Activated T-helper 1 cell treated with anti-CD3 and anti-CD28 coated beads, Interleukin-12 subunit alpha, Interleukin-12 subunit beta, Interleukin-2, Interleukin-4 antibody, amounts not matched to agents 30 ng/mL and 10 ng/mL and 1 ng/mL, durations not matched to agents 14 hours and 24 hours and 36 hours (primary cell): ENCODE results near the gene ITPRIP. TPM values are rescaled to one million over a fixed set of nuclear protein-coding genes. Genes with fewer than 3 reads are reported as not detected.

Experiments
- DNase-seq: peaks from one replicate; pipeline ENCODE4 v3.0.0; 2021; ENCODE audit warnings: low spot score
- H3K27ac Mint-ChIP-seq: one replicate; pipeline ENCODE4 v1.8.0; 2021; ENCODE audit warnings: mild to moderate bottlenecking, mixed read lengths
- H3K27me3 Mint-ChIP-seq: one replicate; pipeline ENCODE4 v1.8.0; 2022; ENCODE audit warnings: mild to moderate bottlenecking, moderate library complexity, mixed read lengths; ENCODE audit not compliant: insufficient read depth
- H3K36me3 Mint-ChIP-seq: one replicate; pipeline ENCODE4 v1.8.0; 2021; ENCODE audit warnings: low read depth, mixed read lengths
- H3K4me1 Mint-ChIP-seq: one replicate; pipeline ENCODE4 v1.8.0; 2021; ENCODE audit warnings: low read depth, mixed read lengths
- H3K4me3 Mint-ChIP-seq: one replicate; pipeline ENCODE4 v1.8.0; 2021; ENCODE audit warnings: mild to moderate bottlenecking, moderate library complexity, mixed read lengths
- H3K9me3 Mint-ChIP-seq: one replicate; pipeline ENCODE4 v1.8.0; 2021; ENCODE audit warnings: mixed read lengths
- intact Hi-C: fragments of 100-400 bp; cut with micrococcal nuclease; formaldehyde crosslinking; loops from one replicate; pipeline ENCODE4 v1.15.1; 2024
- total RNA-seq: library from RNA; stranded (reverse); gene quantifications from 2 replicates; pipeline ENCODE4 v1.2.3, GENCODE V29; 2022

ITPRIP gene
- total RNA-seq, 1 donor from 2014 or later = 18.1 TPM

GRCh38 chr10:104273899-104274575 is 64.2 kb downstream of the ITPRIP start:
- Mint-ChIP-seq H3K36me3 (peaks cover 1% of the 10 kb centered on the region), H3K27ac (no peak overlapping the region), H3K27me3 (peaks cover 21% of the 10 kb centered on the region), H3K4me3 (no peak overlapping the region), H3K4me1 (peaks cover 5% of the 10 kb centered on the region), H3K9me3 (no peaks in the 10 kb centered on the region)
- intact Hi-C loops = loop anchor here (1.0 kb wide), 1 partner anchor 76 kb away; no protein-coding TSS in a partner anchor
- DNase-seq = no peak

DNA sequence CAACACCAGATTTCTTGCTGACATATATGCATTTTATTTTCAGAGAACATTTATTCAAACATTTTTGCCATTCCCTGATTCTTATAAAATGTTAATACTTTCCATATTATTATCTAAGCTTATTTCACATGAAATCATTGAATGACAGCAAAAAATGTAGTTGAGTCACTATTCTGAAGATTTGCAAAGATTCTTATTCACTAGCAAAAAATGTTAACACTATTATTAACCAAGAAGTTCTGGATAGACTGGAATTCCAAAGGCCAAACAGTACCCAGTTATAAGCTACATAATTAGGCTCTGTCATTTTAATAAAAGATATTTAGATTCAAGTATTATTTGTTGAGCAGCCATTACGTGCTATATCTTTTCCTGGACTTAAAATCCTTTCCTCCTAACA is 65.0 kb downstream of the ITPRIP start:
- intact Hi-C loops = no loop called here
- Mint-ChIP-seq H3K4me3 (no peak overlapping the region), H3K27ac (no peak overlapping the region), H3K27me3 (peaks cover 17% of the 10 kb centered on the region), H3K4me1 (peaks cover 6% of the 10 kb centered on the region), H3K9me3 (no peaks in the 10 kb centered on the region), H3K36me3 (peaks cover 2% of the 10 kb centered on the region)
- no peak for DNase-seq

GRCh38 chr10:104268713-104269645 is 69.3 kb downstream of the ITPRIP start, which contains the start of gene GSTO2:
TSS of gene GSTO2 (plus strand) at chr10:104269184. CDS start at chr10:104274916, 5,732 bp downstream.
- Mint-ChIP-seq H3K27me3 (peaks cover 4% of the 10 kb centered on the region), H3K4me3 (peak within 1 kb of the TSS; percentile 92), H3K36me3 (peaks cover 37% of the 10 kb centered on the region), H3K9me3 (no peaks in the 10 kb centered on the region), H3K4me1 (peaks cover 45% of the 10 kb centered on the region), H3K27ac (peak within 1 kb of the TSS; percentile 96)
- peak; percentile 98 for DNase-seq
- intact Hi-C loops = loop anchor here (1.0 to 2.0 kb wide), 8 partner anchors 9 to 358 kb away; partner anchors contain the start of genes CFAP43, CFAP58 and ITPRIP

GRCh38 chr10:104268405-104268712 is 69.9 kb downstream of the ITPRIP start:
- Mint-ChIP-seq H3K36me3 (peaks cover 40% of the 10 kb centered on the region), H3K27ac (peak overlapping the region; percentile 96), H3K4me3 (peak overlapping the region; percentile 92), H3K27me3 (peaks cover 4% of the 10 kb centered on the region), H3K4me1 (peaks cover 49% of the 10 kb centered on the region), H3K9me3 (no peaks in the 10 kb centered on the region)
- DNase-seq = no peak
- intact Hi-C loops = loop anchor here (1.0 to 2.0 kb wide), 2 partner anchors 8 to 358 kb away; no protein-coding TSS in a partner anchor

DNA sequence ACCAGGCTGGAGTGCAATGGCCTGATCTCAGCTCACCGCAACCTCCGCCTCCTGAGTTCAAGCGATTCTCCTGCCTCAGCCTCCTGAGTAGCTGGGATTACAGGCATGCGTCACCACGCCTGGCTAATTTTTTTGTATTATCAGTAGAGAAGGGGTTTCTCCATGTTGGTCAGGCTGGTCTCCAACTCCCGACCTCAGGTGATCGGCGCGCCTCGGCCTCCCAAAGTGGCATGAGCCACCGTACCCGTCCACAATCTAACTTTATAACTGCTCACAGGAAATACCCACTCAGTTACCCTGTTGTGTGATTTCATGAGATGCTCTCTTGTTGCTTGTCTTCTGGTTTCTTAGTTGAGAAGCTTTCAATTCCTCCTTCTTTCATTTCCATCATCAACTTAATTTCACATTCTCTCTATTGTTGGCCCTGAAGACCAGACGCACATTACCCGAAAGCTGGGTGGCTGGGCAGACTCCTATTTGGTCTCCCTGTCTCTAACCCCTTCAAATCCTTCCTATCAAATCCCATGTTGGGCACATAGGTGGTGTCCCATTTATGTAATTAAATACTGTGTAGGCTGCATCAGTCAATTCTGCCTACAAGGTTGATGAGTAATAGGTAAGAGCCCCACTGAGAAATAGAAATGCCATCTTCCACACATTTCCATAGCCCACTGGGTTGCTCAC is 70.4 kb downstream of the ITPRIP start:
- intact Hi-C loops = loop anchor here (1.0 to 2.0 kb wide), 2 partner anchors 8 to 357 kb away; no protein-coding TSS in a partner anchor
- H3K36me3 Mint-ChIP-seq = peaks cover 40% of the 10 kb centered on the region
- peak overlapping the region; percentile 96 for H3K27ac Mint-ChIP-seq
- H3K4me3 Mint-ChIP-seq = peak overlapping the region; percentile 92
- H3K9me3 Mint-ChIP-seq = no peaks in the 10 kb centered on the region
- H3K4me1 Mint-ChIP-seq = peaks cover 49% of the 10 kb centered on the region
- peaks cover 4% of the 10 kb centered on the region for H3K27me3 Mint-ChIP-seq
- DNase-seq = no peak

GRCh38 chr10:104264783-104265182 is 73.5 kb downstream of the ITPRIP start:
- intact Hi-C loops = no loop called here
- Mint-ChIP-seq H3K9me3 (no peaks in the 10 kb centered on the region), H3K4me3 (no peak overlapping the region)

GRCh38 chr10:104262055-104262454 is 76.2 kb downstream of the ITPRIP start:
- Mint-ChIP-seq H3K4me3 (no peak overlapping the region), H3K4me1 (peaks cover 78% of the 10 kb centered on the region), H3K36me3 (peaks cover 67% of the 10 kb centered on the region), H3K27ac (no peak overlapping the region), H3K9me3 (no peaks in the 10 kb centered on the region), H3K27me3 (no peaks in the 10 kb centered on the region)
- intact Hi-C loops = no loop called here
- DNase-seq = no peak

More at GRCh38 chr10:104264783-104265182, 73.5 kb downstream of the ITPRIP start:
- H3K4me1 Mint-ChIP-seq = peaks cover 72% of the 10 kb centered on the region
- H3K36me3 Mint-ChIP-seq = peaks cover 61% of the 10 kb centered on the region
- no peak for DNase-seq
- no peak overlapping the region for H3K27ac Mint-ChIP-seq
- H3K27me3 Mint-ChIP-seq = peaks cover 2% of the 10 kb centered on the region

- Mint-ChIP-seq H3K27me3 (no peaks in the 10 kb centered on the region), H3K4me3 (peak overlapping the region; percentile 40), H3K27ac (peak overlapping the region; percentile 82), H3K36me3 (peaks cover 60% of the 10 kb centered on the region), H3K4me1 (peaks cover 78% of the 10 kb centered on the region), H3K9me3 (no peaks in the 10 kb centered on the region)
- intact Hi-C loops = loop anchor here (1.0 kb wide), 1 partner anchor 8 kb away; no protein-coding TSS in a partner anchor
- DNase-seq = no peak
Measured at GRCh38 chr10:104260775-104261115, 77.5 kb downstream of the ITPRIP start.

GRCh38 chr10:104259999-104260774 is 78.1 kb downstream of the ITPRIP start:
- Mint-ChIP-seq H3K9me3 (no peaks in the 10 kb centered on the region), H3K36me3 (peaks cover 56% of the 10 kb centered on the region), H3K4me1 (peaks cover 76% of the 10 kb centered on the region), H3K27ac (peak overlapping the region; percentile 82), H3K4me3 (peak overlapping the region; percentile 40), H3K27me3 (no peaks in the 10 kb centered on the region)
- DNase-seq = no peak
- intact Hi-C loops = loop anchor here (1.0 to 5.0 kb wide), 2 partner anchors 8 to 293 kb away; partner anchors contain the start of gene SLK

Other genes with a start within 250 kb of the ITPRIP start
- gene SFR1, start 216.3 kb downstream of the ITPRIP start, total RNA-seq = 13.8 and 14.0 TPM in 2 replicates
- not detected in 2 replicates for gene CFAP43, start 106.1 kb downstream of the ITPRIP start, total RNA-seq
- gene GSTO1, start 83.6 kb downstream of the ITPRIP start, total RNA-seq = 125 TPM in 2 replicates
- gene GSTO2, start 69.3 kb downstream of the ITPRIP start, total RNA-seq = 1.1 and 1.2 TPM in 2 replicates
- 0.08 and 0.24 TPM in 2 replicates for gene CFAP58, start 15.4 kb upstream of the ITPRIP start, total RNA-seq